H9 (cell line): ENCODE results near the gene GSX1. TPM values are rescaled to one million over a fixed set of nuclear protein-coding genes. Genes with fewer than 3 reads are reported as not detected.

Source experiments
- DNase-seq: peaks from one replicate; pipeline ENCODE4 v3.0.0-alpha.2; 2017
- H2AFZ ChIP-seq: one replicate; pipeline ENCODE4 v1.6.1; 2013; ENCODE audit warnings: mild to moderate bottlenecking, low read length, control low read depth, moderate library complexity
- H2AK5ac ChIP-seq: 2 replicates; pipeline ENCODE4 v1.6.1; 2013; ENCODE audit warnings: low read length, control low read depth, mixed read lengths; ENCODE audit not compliant: insufficient read length
- H2BK120ac ChIP-seq: one replicate; pipeline ENCODE4 v1.6.1; 2013; ENCODE audit warnings: low read depth, mild to moderate bottlenecking, low read length, control low read depth, inconsistent platforms; ENCODE audit not compliant: poor library complexity, severe bottlenecking
- H2BK12ac ChIP-seq: 2 replicates; pipeline ENCODE4 v1.6.1; 2013; ENCODE audit warnings: low read length, control low read depth, mixed read lengths, low read depth; ENCODE audit not compliant: insufficient read length
- H2BK15ac ChIP-seq: 2 replicates; pipeline ENCODE4 v1.6.1; 2013; ENCODE audit warnings: low read depth, low read length, control low read depth
- H2BK20ac ChIP-seq: one replicate; pipeline ENCODE4 v1.6.1; 2013; ENCODE audit warnings: low read depth, mild to moderate bottlenecking, low read length, control low read depth, inconsistent platforms; ENCODE audit not compliant: poor library complexity, severe bottlenecking
- H2BK5ac ChIP-seq: 2 replicates; pipeline ENCODE4 v1.6.1; 2013; ENCODE audit warnings: low read length, control low read depth, mixed read lengths; ENCODE audit not compliant: insufficient read length
- H3K14ac ChIP-seq: 2 replicates; pipeline ENCODE4 v1.6.1; 2013; ENCODE audit warnings: low read length, control low read depth; ENCODE audit not compliant: insufficient read depth
- H3K18ac ChIP-seq: 2 replicates; pipeline ENCODE4 v1.6.1; 2013; ENCODE audit warnings: low read depth, mild to moderate bottlenecking, mixed read lengths, low read length, control low read depth; ENCODE audit not compliant: insufficient read length
- H3K23ac ChIP-seq: 2 replicates; pipeline ENCODE4 v1.6.1; 2013; ENCODE audit warnings: low read length, control low read depth, mixed read lengths, low read depth; ENCODE audit not compliant: insufficient read length
- H3K23me2 ChIP-seq: 2 replicates; pipeline ENCODE4 v1.6.1; 2013; ENCODE audit warnings: low read depth, mild to moderate bottlenecking, mixed read lengths, low read length, control low read depth; ENCODE audit not compliant: insufficient read length, poor library complexity, severe bottlenecking
- H3K27ac ChIP-seq: 2 replicates; pipeline ENCODE4 v1.5.1; 2013; ENCODE audit warnings: low read length, control low read depth, mixed read lengths, low read depth; ENCODE audit not compliant: insufficient read length
- H3K27me3 ChIP-seq: 2 replicates; pipeline ENCODE4 v1.6.1; 2013; ENCODE audit warnings: low read length, control low read depth, inconsistent platforms; ENCODE audit not compliant: insufficient read depth
- H3K4ac ChIP-seq: 2 replicates; pipeline ENCODE4 v1.6.1; 2013; ENCODE audit warnings: low read depth, mild to moderate bottlenecking, control low read depth, inconsistent platforms, low read length, moderate library complexity
- H3K4me1 ChIP-seq: 2 replicates; pipeline ENCODE4 v1.6.1; 2013; ENCODE audit warnings: low read length, control low read depth, inconsistent platforms; ENCODE audit not compliant: insufficient read depth
- H3K4me2 ChIP-seq: 2 replicates; pipeline ENCODE4 v1.6.1; 2013; ENCODE audit warnings: low read length, control low read depth, mixed read lengths; ENCODE audit not compliant: insufficient read length, insufficient read depth
- H3K56ac ChIP-seq: 2 replicates; pipeline ENCODE4 v1.6.1; 2013; ENCODE audit warnings: low read depth, mild to moderate bottlenecking, mixed read lengths, low read length, control low read depth; ENCODE audit not compliant: insufficient read length
- H3K79me1 ChIP-seq: 2 replicates; pipeline ENCODE4 v1.6.1; 2013; ENCODE audit warnings: low read depth, mild to moderate bottlenecking, moderate library complexity, low read length, control low read depth, inconsistent platforms; ENCODE audit not compliant: insufficient read depth, poor library complexity, severe bottlenecking
- H3K79me2 ChIP-seq: 2 replicates; pipeline ENCODE4 v1.6.1; 2013; ENCODE audit warnings: low read length, control low read depth, inconsistent platforms; ENCODE audit not compliant: insufficient read depth
- H3K9ac ChIP-seq: 2 replicates; pipeline ENCODE4 v1.6.1; 2013; ENCODE audit warnings: low read length, control low read depth, mixed read lengths; ENCODE audit not compliant: insufficient read length; ENCODE audit errors: extremely low read depth
- H3K9me3 ChIP-seq: one replicate; pipeline ENCODE4 v1.6.1; 2013; ENCODE audit warnings: low read depth, low read length, inconsistent platforms; ENCODE audit not compliant: control insufficient read depth
- H3T11ph ChIP-seq: one replicate; pipeline ENCODE4 v1.6.1; 2013; ENCODE audit warnings: mild to moderate bottlenecking, low read length, control low read depth, inconsistent platforms
- H4K20me1 ChIP-seq: one replicate; pipeline ENCODE4 v1.6.1; 2013; ENCODE audit not compliant: control insufficient read depth, insufficient read length, insufficient read depth
- H4K5ac ChIP-seq: 2 replicates; pipeline ENCODE4 v1.6.1; 2013; ENCODE audit warnings: low read depth, mild to moderate bottlenecking, mixed read lengths, low read length, control low read depth; ENCODE audit not compliant: insufficient read length
- H4K8ac ChIP-seq: replicated peaks from 2 replicates; pipeline ENCODE4 v1.6.1; 2013; ENCODE audit warnings: low read length, control low read depth, mixed read lengths, low read depth; ENCODE audit not compliant: insufficient read length
- H4K91ac ChIP-seq: 2 replicates; pipeline ENCODE4 v1.6.1; 2013; ENCODE audit warnings: low read depth, mild to moderate bottlenecking, moderate library complexity, mixed read lengths, low read length, control low read depth; ENCODE audit not compliant: insufficient read length
- H3K27ac Mint-ChIP-seq, 3 experiments: 2 replicates in 2 of 3; 3 replicates in 1 of 3; pipeline ENCODE4 v1.8.0; 2020 to 2021; ENCODE audit warnings: mixed read lengths in 3 of 3, mild to moderate bottlenecking in 1 of 3, moderate library complexity in 1 of 3
- H3K27me3 Mint-ChIP-seq: 2 replicates; pipeline ENCODE4 v1.8.0; 2021; ENCODE audit warnings: low read depth, mild to moderate bottlenecking, moderate library complexity, mixed read lengths
- H3K36me3 Mint-ChIP-seq, 3 experiments: 2 replicates in 2 of 3; 3 replicates in 1 of 3; pipeline ENCODE4 v1.8.0; 2020 to 2021; ENCODE audit warnings: low read depth in 3 of 3, mixed read lengths in 3 of 3; ENCODE audit not compliant: insufficient read depth in 1 of 3
- H3K4me1 Mint-ChIP-seq, 2 experiments: 2 replicates each; pipeline ENCODE4 v1.8.0; 2020; ENCODE audit warnings: mixed read lengths in 2 of 2
- H3K4me3 Mint-ChIP-seq, 2 experiments: 2 replicates in 1 of 2; 3 replicates in 1 of 2; pipeline ENCODE4 v1.8.0; 2020 to 2021; ENCODE audit warnings: mild to moderate bottlenecking in 2 of 2, mixed read lengths in 2 of 2, moderate library complexity in 1 of 2
- H3K9me3 Mint-ChIP-seq, 2 experiments: 2 replicates in 1 of 2; 3 replicates in 1 of 2; pipeline ENCODE4 v1.8.0; 2020; ENCODE audit warnings: mild to moderate bottlenecking in 2 of 2, mixed read lengths in 2 of 2, moderate library complexity in 1 of 2
- CTCF ChIP-seq: fragments of 200-600 bp; sonication (generic); conservative IDR thresholded peaks from 3 replicates; pipeline ENCODE4 v1.8.0; 2021; ENCODE audit warnings: antibody characterized with exemption, mild to moderate bottlenecking
- WGBS: extraction: QIAGEN DNeasy Blood & Tissue Kit; methylation state at CpG from one replicate; pipeline ENCODE4 v1.1.7; 2013; ENCODE audit warnings: missing lambda C conversion rate, low lambda C conversion rate, mixed read lengths; ENCODE audit not compliant: insufficient read length; ENCODE audit errors: extremely low coverage; 5-methylcytosine and 5-hydroxymethylcytosine counted together
- total RNA-seq: library from RNA; stranded (reverse); gene quantifications from 2 replicates; pipeline ENCODE4 v1.2.1, GENCODE V29; 2021

The GSX1 gene
- total RNA-seq, 1 experiment from 2014 or later = not detected

- H3K18ac ChIP-seq = no peak overlapping the region
- H3T11ph ChIP-seq = no peak overlapping the region
- peaks cover 5% of the 10 kb centered on the region for H3K4me1 ChIP-seq
- H2BK20ac ChIP-seq = no peak overlapping the region
- DNase-seq = peak; percentile 91
- no peak overlapping the region for H2BK12ac ChIP-seq
- no peak overlapping the region for H2AK5ac ChIP-seq
- WGBS = no CpG with 5 or more reads among the region's 30 CpGs
- no peaks in the 10 kb centered on the region for H4K20me1 ChIP-seq
- H4K8ac ChIP-seq = no peak overlapping the region
- H3K27ac Mint-ChIP-seq = no peak overlapping the region
- peaks cover 2% of the 10 kb centered on the region for H3K23me2 ChIP-seq
- no peak overlapping the region for H3K27ac ChIP-seq
- no peak overlapping the region for H4K5ac ChIP-seq
- H3K79me2 ChIP-seq = no peaks in the 10 kb centered on the region
- no peak overlapping the region for H4K91ac ChIP-seq
- peak; percentile 97 for TF ChIP-seq CTCF
- H2BK5ac ChIP-seq = no peak overlapping the region
- no peak overlapping the region for H2AFZ ChIP-seq
- H3K14ac ChIP-seq = no peak overlapping the region
- no peak overlapping the region for H3K4ac ChIP-seq
- H3K36me3 Mint-ChIP-seq = no peaks in the 10 kb centered on the region; a peak in 1 of 7 replicates
- no peak overlapping the region for H3K9ac ChIP-seq
- H3K4me2 ChIP-seq = peak overlapping the region; percentile 42
- H3K9me3 ChIP-seq = no peaks in the 10 kb centered on the region
- no peak overlapping the region for H3K56ac ChIP-seq
- H2BK120ac ChIP-seq = no peak overlapping the region
- no peaks in the 10 kb centered on the region for H3K79me1 ChIP-seq
- peaks cover 100% of the 10 kb centered on the region for H3K27me3 Mint-ChIP-seq
- H3K4me1 Mint-ChIP-seq = peaks cover 30 to 52% of the 10 kb centered on the region in 2 experiments
- H3K27me3 ChIP-seq = peaks cover 66% of the 10 kb centered on the region
- peaks cover 0 to 3% of the 10 kb centered on the region in 2 experiments; a peak in 3 of 5 replicates for H3K9me3 Mint-ChIP-seq
- H3K23ac ChIP-seq = no peak overlapping the region
- H3K4me3 Mint-ChIP-seq = peak overlapping the region; percentile 48 to 78
- H2BK15ac ChIP-seq = no peak overlapping the region
Measured at GRCh38 chr13:27826379-27827353, 34.4 kb downstream of the GSX1 start.
